ENCODE data around the gene FANCG.

FANCG gene

DNA sequence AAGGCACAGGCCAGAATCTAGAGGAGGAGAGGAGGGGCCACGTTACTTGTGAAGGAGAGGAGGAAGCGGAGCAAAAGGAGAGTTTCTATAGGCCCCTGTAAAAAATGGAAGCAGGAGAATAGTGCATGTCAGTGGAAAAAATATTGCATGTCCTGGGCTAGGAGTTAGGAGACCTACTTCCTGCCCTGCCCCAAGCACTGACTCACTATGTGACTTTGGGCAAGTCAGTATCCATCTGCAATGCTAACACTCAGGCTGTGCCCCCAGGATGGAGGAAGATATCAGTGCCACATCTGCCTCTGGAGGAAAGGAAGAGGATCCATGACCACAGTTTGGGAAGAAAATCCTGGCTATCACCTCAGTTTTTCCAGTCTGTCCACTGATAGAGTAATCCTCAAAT, 9.7 kb upstream of the FANCG start:
- H3K9me3 Mint-ChIP-seq: no peaks in the 10 kb centered on the region
- H3K27ac Mint-ChIP-seq: no peak overlapping the region
- no peaks in the 10 kb centered on the region for H3K27me3 Mint-ChIP-seq
- H3K4me1 Mint-ChIP-seq (ENCODE audit: low read depth): peaks cover 8% of the 10 kb centered on the region
- intact Hi-C loops (cut with micrococcal nuclease): no loop called here
- peaks cover 83% of the 10 kb centered on the region for H3K36me3 Mint-ChIP-seq (ENCODE audit: low read depth)
- no peak overlapping the region for H3K4me3 Mint-ChIP-seq

DNA sequence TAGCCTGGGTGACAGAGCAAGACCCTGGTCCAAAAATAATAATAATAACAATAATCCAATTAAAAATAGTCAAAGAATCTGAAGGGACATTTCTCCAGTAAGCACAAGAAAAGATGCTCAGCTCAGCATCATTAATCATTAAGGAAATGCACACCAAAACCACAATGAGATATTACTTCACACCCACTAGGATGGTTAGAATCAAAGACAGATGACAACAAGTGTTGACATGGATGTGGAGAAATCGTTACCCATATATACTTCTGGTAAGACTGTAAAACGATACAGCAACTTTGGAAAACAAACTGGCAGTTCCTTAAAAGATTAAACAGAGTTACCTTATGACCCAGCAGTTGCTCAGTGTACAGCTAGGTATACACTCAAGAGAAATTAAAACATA, 5.3 kb upstream of the FANCG start:
- no peak overlapping the region for H3K4me3 Mint-ChIP-seq
- H3K27ac Mint-ChIP-seq: no peak overlapping the region
- H3K27me3 Mint-ChIP-seq: no peaks in the 10 kb centered on the region
- no peaks in the 10 kb centered on the region for H3K9me3 Mint-ChIP-seq
- no peaks in the 10 kb centered on the region for H3K4me1 Mint-ChIP-seq (ENCODE audit: low read depth)
- intact Hi-C loops (cut with micrococcal nuclease): no loop called here
- H3K36me3 Mint-ChIP-seq (ENCODE audit: low read depth): peaks cover 40% of the 10 kb centered on the region

DNA sequence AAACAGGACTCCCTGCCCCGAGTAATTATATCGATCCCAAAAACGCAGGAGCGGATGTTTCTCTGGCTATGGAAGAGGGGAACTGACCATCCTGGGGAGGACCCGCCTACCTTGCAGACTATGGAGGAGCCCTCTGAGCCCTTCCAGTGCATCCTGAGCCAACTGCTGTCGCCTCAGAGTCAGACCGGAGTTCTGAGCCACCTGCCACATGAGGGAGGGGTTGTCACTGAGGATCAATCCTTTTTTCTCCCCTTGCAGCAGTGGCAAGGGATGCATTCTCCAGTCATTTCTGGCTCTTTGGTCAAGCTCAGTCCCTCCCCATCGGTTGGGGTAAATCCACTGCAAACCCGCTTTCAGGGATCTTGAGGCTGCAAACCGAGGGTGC, 709 bp downstream of the FANCG start:
- no peaks in the 10 kb centered on the region for H3K9me3 Mint-ChIP-seq
- peaks cover 26% of the 10 kb centered on the region for H3K4me1 Mint-ChIP-seq (ENCODE audit: low read depth)
- H3K27me3 Mint-ChIP-seq: no peaks in the 10 kb centered on the region
- peaks cover 28% of the 10 kb centered on the region for H3K36me3 Mint-ChIP-seq (ENCODE audit: low read depth)
- H3K4me3 Mint-ChIP-seq: peak overlapping the region; percentile 92
- peak overlapping the region; percentile 89 for H3K27ac Mint-ChIP-seq
- intact Hi-C loops (cut with micrococcal nuclease): no loop called here

DNA sequence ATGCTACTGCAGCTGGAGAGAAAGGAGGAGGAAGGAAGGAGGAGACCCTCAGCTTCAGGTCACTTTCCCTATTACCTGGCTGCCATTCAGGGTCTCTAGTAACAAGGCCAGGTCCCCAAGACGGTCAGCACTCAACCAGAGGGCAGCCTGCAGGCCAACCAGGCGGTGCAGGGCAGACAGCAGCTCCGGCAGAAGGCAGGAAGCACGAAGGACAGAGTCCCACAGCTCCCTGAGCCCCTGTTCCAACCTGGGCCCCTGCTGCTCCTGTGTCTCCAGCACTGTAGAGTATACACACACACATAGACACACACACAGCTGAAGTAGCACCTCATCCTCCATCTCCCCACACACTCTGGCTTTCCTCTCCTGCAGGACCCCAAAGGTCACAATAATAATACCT, 1.7 kb downstream of the FANCG start:
- Mint-ChIP-seq H3K4me3 (peak overlapping the region; percentile 92), H3K36me3 (ENCODE audit: low read depth) (peaks cover 33% of the 10 kb centered on the region), H3K27ac (no peak overlapping the region), H3K4me1 (ENCODE audit: low read depth) (peaks cover 28% of the 10 kb centered on the region), H3K9me3 (no peaks in the 10 kb centered on the region), H3K27me3 (no peaks in the 10 kb centered on the region)
- intact Hi-C loops (cut with micrococcal nuclease): no loop called here

DNA sequence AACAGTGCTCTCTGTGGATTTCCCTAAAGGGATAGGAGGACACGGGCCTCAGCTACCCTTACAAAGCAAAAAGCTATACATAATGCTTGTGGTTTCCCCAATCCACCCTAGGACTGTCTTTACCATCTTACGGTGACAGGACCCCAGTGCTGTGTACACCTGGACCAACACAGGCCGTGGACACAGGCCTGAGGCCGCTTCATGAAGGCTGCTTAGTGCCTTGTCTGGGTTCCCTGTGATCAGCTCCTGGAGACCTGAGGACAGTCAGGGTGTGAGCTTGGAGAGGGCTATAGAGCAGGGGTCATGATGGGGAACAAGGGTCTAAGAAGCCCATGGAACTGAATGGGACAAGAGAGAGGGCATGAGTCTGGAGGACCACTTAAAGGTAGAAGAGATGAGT, 2.9 kb downstream of the FANCG start:
- no peaks in the 10 kb centered on the region for H3K27me3 Mint-ChIP-seq
- no peaks in the 10 kb centered on the region for H3K9me3 Mint-ChIP-seq
- H3K4me3 Mint-ChIP-seq: no peak overlapping the region
- intact Hi-C loops (cut with micrococcal nuclease): no loop called here
- no peak overlapping the region for H3K27ac Mint-ChIP-seq
- peaks cover 31% of the 10 kb centered on the region for H3K4me1 Mint-ChIP-seq (ENCODE audit: low read depth)
- peaks cover 40% of the 10 kb centered on the region for H3K36me3 Mint-ChIP-seq (ENCODE audit: low read depth)

DNA sequence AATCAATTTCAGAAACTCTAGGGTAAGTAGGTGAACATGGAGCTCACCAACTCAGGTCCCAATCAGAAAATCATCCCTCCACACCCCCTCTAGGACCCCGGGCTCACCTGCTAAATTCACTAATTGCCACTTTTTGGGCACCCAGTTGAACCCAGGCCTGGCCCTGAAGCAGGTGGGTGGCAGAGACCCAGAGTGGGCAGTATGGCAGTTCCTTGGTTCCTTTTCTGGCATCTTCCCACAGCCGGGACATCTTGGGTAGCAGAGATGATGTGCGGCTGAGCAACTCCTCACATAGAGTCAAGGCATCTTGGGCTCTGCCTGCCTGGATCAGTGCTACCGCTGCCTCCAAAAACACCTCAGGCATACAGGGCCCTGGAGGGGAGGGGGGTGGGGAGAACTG, 4.4 kb downstream of the FANCG start:
- intact Hi-C loops (cut with micrococcal nuclease): no loop called here
- H3K36me3 Mint-ChIP-seq (ENCODE audit: low read depth): peaks cover 51% of the 10 kb centered on the region
- no peaks in the 10 kb centered on the region for H3K27me3 Mint-ChIP-seq
- H3K4me1 Mint-ChIP-seq (ENCODE audit: low read depth): peaks cover 37% of the 10 kb centered on the region
- no peak overlapping the region for H3K4me3 Mint-ChIP-seq
- H3K27ac Mint-ChIP-seq: no peak overlapping the region
- no peaks in the 10 kb centered on the region for H3K9me3 Mint-ChIP-seq

DNA sequence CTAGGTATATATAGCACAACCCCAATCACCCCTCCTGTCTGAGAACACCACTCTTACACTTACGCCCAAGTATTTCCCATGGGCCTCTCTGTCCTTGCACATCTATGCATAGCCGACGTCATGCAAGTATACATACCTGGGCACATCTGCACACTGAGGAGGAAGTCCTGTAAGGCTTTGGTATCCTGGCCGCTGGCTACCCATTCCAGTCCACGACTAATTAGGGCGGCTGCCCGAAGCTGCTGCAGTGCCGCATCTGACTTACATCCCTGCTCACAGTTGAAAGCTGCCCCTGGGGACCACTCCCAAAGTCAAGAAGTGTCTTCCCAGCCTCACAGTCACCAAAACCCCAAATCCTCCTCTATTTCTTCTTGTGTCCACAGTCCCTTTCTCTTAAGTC, 5.0 kb downstream of the FANCG start:
- no peak overlapping the region for H3K27ac Mint-ChIP-seq

DNA sequence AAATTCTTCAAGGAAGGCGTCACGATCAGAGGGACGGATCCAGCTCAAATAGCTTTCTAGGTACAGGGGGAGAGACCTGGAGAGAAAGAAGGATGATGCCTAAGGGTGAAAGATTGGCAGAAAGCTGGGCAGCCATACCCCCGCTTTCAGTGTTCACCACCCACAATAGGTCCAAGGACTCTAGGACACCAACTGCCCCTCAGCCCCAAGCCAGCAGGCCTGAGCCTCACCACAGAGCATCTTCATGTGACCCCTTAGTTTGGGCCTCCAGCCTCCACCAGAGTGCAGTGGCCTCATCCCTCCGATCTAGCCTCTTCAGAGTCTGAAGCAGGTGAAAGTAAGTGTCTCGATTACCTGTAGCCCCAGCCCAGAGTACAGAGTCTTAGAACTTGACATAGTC, 5.6 kb downstream of the FANCG start:
- Mint-ChIP-seq H3K9me3 (no peaks in the 10 kb centered on the region), H3K27ac (no peak overlapping the region), H3K4me3 (no peak overlapping the region), H3K4me1 (ENCODE audit: low read depth) (peaks cover 41% of the 10 kb centered on the region), H3K36me3 (ENCODE audit: low read depth) (peaks cover 56% of the 10 kb centered on the region), H3K27me3 (no peaks in the 10 kb centered on the region)
- intact Hi-C loops (cut with micrococcal nuclease): loop anchor here (5.0 kb wide), 1 partner anchor 407 kb away; a partner anchor contains a TSS

More for the DNA sequence above, 5.0 kb downstream of the FANCG start:
- Mint-ChIP-seq H3K9me3 (no peaks in the 10 kb centered on the region), H3K36me3 (ENCODE audit: low read depth) (peaks cover 56% of the 10 kb centered on the region), H3K4me3 (no peak overlapping the region), H3K4me1 (ENCODE audit: low read depth) (peaks cover 42% of the 10 kb centered on the region), H3K27me3 (no peaks in the 10 kb centered on the region)
- intact Hi-C loops (cut with micrococcal nuclease): loop anchor here (5.0 kb wide), 1 partner anchor 407 kb away; a partner anchor contains a TSS

DNA sequence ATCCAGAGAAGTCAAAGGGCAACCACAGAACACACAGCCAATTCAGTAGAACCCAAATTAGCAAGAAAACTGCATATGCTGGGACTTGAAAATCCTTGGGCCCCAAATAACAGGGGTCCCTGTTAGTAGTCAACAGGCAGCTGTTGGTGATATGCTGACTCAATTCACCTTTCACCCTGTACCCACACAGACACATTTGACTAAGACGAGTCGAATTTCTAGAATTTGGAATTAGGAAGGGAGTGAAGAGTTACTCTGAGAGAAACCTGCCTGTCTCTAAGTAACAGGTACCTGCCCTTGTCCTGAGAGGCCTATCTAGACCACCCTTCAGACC, 6.5 kb downstream of the FANCG start:
- peaks cover 62% of the 10 kb centered on the region for H3K36me3 Mint-ChIP-seq (ENCODE audit: low read depth)
- H3K9me3 Mint-ChIP-seq: no peaks in the 10 kb centered on the region
- H3K4me1 Mint-ChIP-seq (ENCODE audit: low read depth): peaks cover 39% of the 10 kb centered on the region
- H3K27ac Mint-ChIP-seq: peak overlapping the region; percentile 96
- H3K4me3 Mint-ChIP-seq: peak overlapping the region; percentile 82
- intact Hi-C loops (cut with micrococcal nuclease): loop anchor here (5.0 kb wide), 1 partner anchor 406 kb away; a partner anchor contains a TSS
- H3K27me3 Mint-ChIP-seq: no peaks in the 10 kb centered on the region

DNA sequence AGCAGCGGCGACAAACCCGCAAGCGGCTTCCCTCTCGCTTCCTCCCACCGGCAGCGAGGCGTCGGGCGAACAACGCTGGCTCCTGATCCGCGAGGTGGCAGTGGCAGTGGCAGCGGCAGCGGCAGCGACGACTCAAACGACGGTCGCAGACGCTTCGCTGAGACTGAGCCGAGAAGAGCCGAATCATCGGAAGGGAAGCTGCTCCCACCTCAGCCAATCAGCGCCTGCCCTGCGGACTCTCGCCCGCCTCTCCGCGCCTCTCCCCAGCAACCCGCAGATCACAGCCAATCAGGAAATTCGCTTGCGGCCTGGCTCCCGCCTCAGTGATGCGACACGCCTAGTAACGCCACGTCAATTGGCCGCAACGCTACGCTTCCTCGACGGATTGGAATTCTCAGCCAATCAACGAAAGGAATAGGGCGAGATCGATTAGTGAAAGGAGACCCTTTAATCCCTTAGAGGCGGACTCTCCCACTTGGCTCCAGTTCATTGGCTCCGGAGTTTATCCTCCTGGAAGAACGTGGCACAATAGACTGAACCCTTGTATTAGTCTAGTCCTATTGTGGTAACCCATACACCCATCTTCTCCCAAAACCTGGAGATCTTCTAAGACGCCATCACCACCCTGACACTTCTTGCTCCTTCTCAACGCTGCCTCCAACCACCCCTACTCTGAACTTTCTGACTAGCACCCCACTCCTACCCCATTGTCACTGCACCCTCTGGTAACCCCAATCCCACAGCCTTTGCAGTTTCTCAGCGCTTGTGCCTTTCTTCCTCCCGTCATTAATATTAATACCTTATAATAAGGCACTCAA, 7.1 kb downstream of the FANCG start, which contains the start of gene VCP:
VCP (minus strand) TSS at position 165 of the 818 bp plus-strand sequence. CDS start 272 bp downstream, outside the sequence.
- no peaks in the 10 kb centered on the region for H3K27me3 Mint-ChIP-seq
- intact Hi-C loops (cut with micrococcal nuclease): loop anchor here (1.0 to 5.0 kb wide), 2 partner anchors 83 to 405 kb away; partner anchors contain the start of gene DNAJB5
- peaks cover 68% of the 10 kb centered on the region for H3K36me3 Mint-ChIP-seq (ENCODE audit: low read depth)
- no peaks in the 10 kb centered on the region for H3K9me3 Mint-ChIP-seq
- H3K27ac Mint-ChIP-seq: peak within 1 kb of the TSS; percentile 96
- H3K4me3 Mint-ChIP-seq: peak within 1 kb of the TSS; percentile 82
- H3K4me1 Mint-ChIP-seq (ENCODE audit: low read depth): peaks cover 39% of the 10 kb centered on the region

DNA sequence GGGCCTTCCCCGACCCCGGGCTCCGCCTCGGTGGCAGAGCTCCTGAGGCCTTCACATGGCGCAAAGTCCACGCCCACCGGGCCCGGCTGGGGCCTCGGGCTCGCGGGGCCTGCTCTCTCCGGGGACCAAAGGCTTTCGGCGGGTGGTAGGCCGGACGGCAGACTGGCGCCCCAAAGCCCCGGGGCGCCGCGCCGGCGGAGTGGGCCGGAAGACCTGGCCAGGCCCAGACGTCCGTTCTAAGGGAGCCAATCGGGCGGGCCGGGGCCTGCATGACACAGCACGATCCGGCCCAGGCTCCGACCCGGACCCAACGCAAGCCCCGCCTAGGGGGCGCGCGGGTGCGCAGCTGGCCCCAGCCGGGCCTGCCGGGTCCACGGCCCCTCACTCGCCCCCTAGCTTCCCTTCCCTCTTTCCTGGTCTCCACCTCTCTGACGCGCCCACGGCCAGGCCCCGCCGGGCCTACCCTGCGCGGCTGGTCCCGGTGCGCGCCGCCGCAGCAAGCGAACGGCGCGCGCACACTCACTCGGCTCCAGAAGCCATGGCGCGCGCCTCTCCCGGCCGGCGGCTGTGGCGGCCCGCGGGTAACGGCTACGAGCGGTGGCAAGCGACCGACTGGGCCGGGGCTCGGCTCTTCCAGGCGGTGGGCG, 7.8 kb downstream of the FANCG start:
- Mint-ChIP-seq H3K27ac (peak overlapping the region; percentile 96), H3K9me3 (no peaks in the 10 kb centered on the region), H3K4me1 (ENCODE audit: low read depth) (peaks cover 36% of the 10 kb centered on the region), H3K4me3 (peak overlapping the region; percentile 82), H3K27me3 (no peaks in the 10 kb centered on the region), H3K36me3 (ENCODE audit: low read depth) (peaks cover 73% of the 10 kb centered on the region)
- intact Hi-C loops (cut with micrococcal nuclease): loop anchor here (1.0 to 5.0 kb wide), 2 partner anchors 83 to 405 kb away; partner anchors contain the start of gene DNAJB5

DNA sequence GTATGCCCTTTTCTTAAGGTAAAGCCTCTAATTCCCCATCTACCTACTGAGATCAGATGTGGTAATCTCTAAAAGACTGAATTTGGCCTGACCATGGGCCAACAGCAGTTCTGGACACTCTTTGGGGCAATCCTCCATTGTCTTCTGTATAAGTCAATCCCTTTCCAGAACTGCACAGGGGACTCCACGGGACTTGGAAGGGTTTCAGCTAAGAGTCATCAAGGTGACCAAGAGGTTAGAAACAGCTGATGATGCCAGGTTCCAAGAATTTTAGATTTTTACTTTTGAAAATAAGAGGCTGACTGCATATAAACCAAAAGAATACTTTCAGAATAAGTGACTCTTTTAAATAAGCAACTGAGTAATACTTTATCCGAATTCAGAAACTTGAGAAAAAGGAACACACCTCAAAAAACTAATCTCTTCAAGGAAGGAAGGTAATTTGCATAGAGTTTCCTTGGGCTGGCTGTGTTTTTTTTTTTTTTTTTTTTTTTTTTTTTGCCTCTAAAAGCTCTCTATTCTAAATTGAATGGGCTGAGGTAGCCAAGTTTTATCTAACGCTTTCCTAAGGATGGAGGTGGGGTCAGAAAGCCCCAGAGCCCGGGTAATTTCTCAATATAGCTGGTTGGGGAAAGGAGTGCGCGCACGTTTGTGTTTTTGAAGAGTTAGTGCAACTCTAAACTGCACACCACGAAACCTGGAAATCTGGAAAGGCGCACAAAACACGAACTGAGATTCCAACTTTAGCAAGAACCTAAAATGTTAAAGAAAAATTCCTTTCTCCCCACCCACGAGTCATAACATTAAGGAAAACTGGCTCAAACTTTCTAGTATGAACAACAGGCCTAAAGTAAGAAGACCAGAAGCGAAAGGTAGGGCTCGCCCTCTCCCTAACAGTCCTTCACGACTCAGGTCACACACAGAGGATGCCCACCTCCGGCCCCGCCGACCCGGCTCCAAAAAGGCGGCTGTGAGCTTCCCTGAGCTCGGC, 8.6 kb downstream of the FANCG start:
- Mint-ChIP-seq H3K27ac (peak overlapping the region; percentile 96), H3K36me3 (ENCODE audit: low read depth) (peaks cover 76% of the 10 kb centered on the region), H3K4me1 (ENCODE audit: low read depth) (peaks cover 33% of the 10 kb centered on the region), H3K9me3 (no peaks in the 10 kb centered on the region), H3K4me3 (peak overlapping the region; percentile 82), H3K27me3 (no peaks in the 10 kb centered on the region)
- intact Hi-C loops (cut with micrococcal nuclease): loop anchor here (5.0 kb wide), 1 partner anchor 404 kb away; a partner anchor contains a TSS

DNA sequence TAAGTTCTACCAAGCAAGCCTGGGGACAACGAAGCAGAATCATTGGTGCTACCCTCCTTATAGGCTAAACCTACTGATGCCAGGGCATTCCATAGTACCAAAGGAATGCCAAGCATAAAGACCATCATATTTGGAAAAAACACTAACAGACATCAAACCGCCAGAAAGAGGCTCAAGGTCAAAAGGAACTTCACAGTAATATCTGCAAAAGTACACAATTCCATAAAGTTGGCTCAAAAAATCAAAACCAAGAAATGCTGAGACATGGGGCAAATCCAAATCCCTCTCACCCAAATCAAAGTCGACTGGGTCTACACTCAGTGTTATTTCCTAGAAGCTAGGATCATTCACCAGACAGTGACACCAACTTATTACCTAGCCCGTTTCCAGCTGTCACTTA, 10.7 kb downstream of the FANCG start:
- H3K4me1 Mint-ChIP-seq (ENCODE audit: low read depth): peaks cover 33% of the 10 kb centered on the region

More for the DNA sequence above, 10.7 kb downstream of the FANCG start:
- H3K27ac Mint-ChIP-seq: no peak overlapping the region
- no peak overlapping the region for H3K4me3 Mint-ChIP-seq
- peaks cover 73% of the 10 kb centered on the region for H3K36me3 Mint-ChIP-seq (ENCODE audit: low read depth)
- no peaks in the 10 kb centered on the region for H3K9me3 Mint-ChIP-seq
- no peaks in the 10 kb centered on the region for H3K27me3 Mint-ChIP-seq
- intact Hi-C loops (cut with micrococcal nuclease): no loop called here
